HepG2 (cell line): ENCODE results near the gene POU2F1. TPM values are rescaled to one million over a fixed set of nuclear protein-coding genes. Genes with fewer than 3 reads are reported as not detected.

Experiments
- ARNT ChIP-seq: fragments of 450-650 bp; IDR thresholded peaks from 2 replicates; pipeline ENCODE4 v1.6.1; 2017
- HOXA9 ChIP-seq: sonication (generic); formaldehyde crosslinking; IDR thresholded peaks from 2 replicates; pipeline ENCODE4 v1.8.1; 2022; ENCODE audit warnings: missing genetic modification reagents, mild to moderate bottlenecking, moderate library complexity, borderline replicate concordance
- KAT7 ChIP-seq: IDR thresholded peaks from 2 replicates; pipeline ENCODE4 v1.6.1; 2018; ENCODE audit warnings: borderline replicate concordance, missing compliant biosample characterization
- KDM2A ChIP-seq: sonication (generic); formaldehyde crosslinking; IDR thresholded peaks from 2 replicates; pipeline ENCODE4 v1.4.0; 2020; ENCODE audit warnings: low read depth, missing genetic modification reagents, borderline replicate concordance
- KLF12 ChIP-seq: sonication (generic); formaldehyde crosslinking; IDR thresholded peaks from 2 replicates; pipeline ENCODE4 v1.4.0; 2020; ENCODE audit warnings: missing genetic modification reagents, borderline replicate concordance
- MBD4 ChIP-seq: IDR thresholded peaks from 2 replicates; pipeline ENCODE4 v1.6.1; 2012; ENCODE audit warnings: low read length, inconsistent platforms, borderline replicate concordance
- MEIS1 ChIP-seq: sonication (generic); formaldehyde crosslinking; IDR thresholded peaks from 2 replicates; pipeline ENCODE4 v1.9.0; 2021; ENCODE audit warnings: mild to moderate bottlenecking, missing genetic modification reagents, moderate library complexity, borderline replicate concordance
- MIXL1 ChIP-seq: IDR thresholded peaks from 2 replicates; pipeline ENCODE4 v1.6.1; 2016
- NR3C1 ChIP-seq: sonication (generic); formaldehyde crosslinking; IDR thresholded peaks from 2 replicates; pipeline ENCODE4 v1.4.0; 2020; ENCODE audit warnings: missing genetic modification reagents
- PHF5A ChIP-seq: IDR thresholded peaks from one replicate; pipeline ENCODE4 v1.6.1; 2018; ENCODE audit warnings: low read depth, missing genetic modification reagents; ENCODE audit not compliant: unreplicated experiment
- PLRG1 ChIP-seq: fragments of 450-650 bp; conservative IDR thresholded peaks from 2 replicates; pipeline ENCODE4 v1.6.1; 2016
- RELA ChIP-seq: sonication (generic); formaldehyde crosslinking; IDR thresholded peaks from 2 replicates; pipeline ENCODE4 v1.4.0; 2020; ENCODE audit warnings: missing genetic modification reagents
- SALL2 ChIP-seq: sonication (generic); formaldehyde crosslinking; IDR thresholded peaks from 2 replicates; pipeline ENCODE4 v1.8.1; 2023; ENCODE audit warnings: mild to moderate bottlenecking, missing genetic modification reagents, inconsistent platforms
- SNRNP70 ChIP-seq: fragments of 200-400 bp; formaldehyde crosslinking; IDR thresholded peaks from 2 replicates; pipeline ENCODE4 v1.6.1; 2017; ENCODE audit warnings: mild to moderate bottlenecking, low read depth, low read length, moderate library complexity
- ZBTB3 ChIP-seq: sonication (generic); formaldehyde crosslinking; IDR thresholded peaks from 2 replicates; pipeline ENCODE4 v1.4.0; 2020; ENCODE audit warnings: low read depth, mild to moderate bottlenecking, moderate library complexity, missing genetic modification reagents, borderline replicate concordance
- ZFP36L1 ChIP-seq: sonication (generic); formaldehyde crosslinking; IDR thresholded peaks from 2 replicates; pipeline ENCODE4 v1.8.0; 2022; ENCODE audit warnings: mild to moderate bottlenecking, missing genetic modification reagents, moderate library complexity
- ZNF17 ChIP-seq: sonication (generic); formaldehyde crosslinking; IDR thresholded peaks from 2 replicates; pipeline ENCODE4 v1.5.0; 2020; ENCODE audit warnings: mild to moderate bottlenecking, missing genetic modification reagents
- ZNF274 ChIP-seq: sonication (generic); formaldehyde crosslinking; IDR thresholded peaks from 2 replicates; pipeline ENCODE4 v1.5.1; 2020; ENCODE audit warnings: mild to moderate bottlenecking, missing genetic modification reagents
- ZNF329 ChIP-seq: sonication (generic); formaldehyde crosslinking; IDR thresholded peaks from 2 replicates; pipeline ENCODE4 v1.9.0; 2021; ENCODE audit warnings: low read depth, mild to moderate bottlenecking, missing genetic modification reagents
- ZNF552 ChIP-seq: sonication (generic); formaldehyde crosslinking; IDR thresholded peaks from 2 replicates; pipeline ENCODE4 v1.9.0; 2022; ENCODE audit warnings: missing genetic modification reagents, mild to moderate bottlenecking, borderline replicate concordance
- ZSCAN25 ChIP-seq: sonication (generic); formaldehyde crosslinking; IDR thresholded peaks from 2 replicates; pipeline ENCODE4 v1.8.0; 2022; ENCODE audit warnings: mild to moderate bottlenecking, missing genetic modification reagents
- polyA plus RNA-seq, 8 experiments: library from polyadenylated mRNA; depleted of rRNA in 3 of 8; stranded (reverse) in 7 of 8; unstranded in 1 of 8; fragments of >200 nt; fragmentation: Illumina TruSeq in 4 of 8; extraction: Trizol in 4 of 8; gene quantifications; 2 replicates each; pipeline versions ENCODE4 v1.2.1 to v1.2.3, GENCODE V29; 2011 to 2016; ENCODE audit warnings: low read depth in 4 of 8, missing spikeins in 1 of 8, mixed read lengths in 1 of 8; ENCODE audit not compliant: insufficient read depth in 1 of 8
- total RNA-seq, 5 experiments: library from RNA; depleted of rRNA; stranded (reverse); fragments of >200 nt; fragmentation: Illumina TruSeq; extraction: Trizol; gene quantifications; 2 replicates each; pipeline ENCODE4 v1.2.3, GENCODE V29; 2016; ENCODE audit warnings: low read depth in 1 of 5
- TF ChIP-seq, protein P1 (sequence below): sonication (generic); formaldehyde crosslinking; IDR thresholded peaks from 2 replicates; pipeline ENCODE4 v1.5.1; 2020; ENCODE audit warnings: mild to moderate bottlenecking, moderate library complexity, missing genetic modification reagents
- TF ChIP-seq, protein P2 (sequence below): sonication (generic); formaldehyde crosslinking; IDR thresholded peaks from 2 replicates; pipeline ENCODE4 v1.5.0; 2020; ENCODE audit warnings: missing genetic modification reagents
- TF ChIP-seq, protein P3 (sequence below): sonication (generic); formaldehyde crosslinking; IDR thresholded peaks from 2 replicates; pipeline ENCODE4 v1.8.0; 2022; ENCODE audit warnings: mild to moderate bottlenecking, missing genetic modification reagents, moderate library complexity
- TF ChIP-seq, protein P4 (sequence below): sonication (generic); formaldehyde crosslinking; IDR thresholded peaks from 2 replicates; pipeline ENCODE4 v1.4.0; 2020; ENCODE audit warnings: missing genetic modification reagents
- TF ChIP-seq, protein P5 (sequence below): sonication (generic); formaldehyde crosslinking; IDR thresholded peaks from 2 replicates; pipeline ENCODE4 v1.8.0; 2022; ENCODE audit warnings: missing genetic modification reagents, mild to moderate bottlenecking, borderline replicate concordance

Gene POU2F1
- total and polyA plus RNA-seq, 2 of the 13 experiments (the other 11 are each of a cell fraction or from before 2014, with no cell fraction given): 10.2 to 13.0 TPM

DNA sequence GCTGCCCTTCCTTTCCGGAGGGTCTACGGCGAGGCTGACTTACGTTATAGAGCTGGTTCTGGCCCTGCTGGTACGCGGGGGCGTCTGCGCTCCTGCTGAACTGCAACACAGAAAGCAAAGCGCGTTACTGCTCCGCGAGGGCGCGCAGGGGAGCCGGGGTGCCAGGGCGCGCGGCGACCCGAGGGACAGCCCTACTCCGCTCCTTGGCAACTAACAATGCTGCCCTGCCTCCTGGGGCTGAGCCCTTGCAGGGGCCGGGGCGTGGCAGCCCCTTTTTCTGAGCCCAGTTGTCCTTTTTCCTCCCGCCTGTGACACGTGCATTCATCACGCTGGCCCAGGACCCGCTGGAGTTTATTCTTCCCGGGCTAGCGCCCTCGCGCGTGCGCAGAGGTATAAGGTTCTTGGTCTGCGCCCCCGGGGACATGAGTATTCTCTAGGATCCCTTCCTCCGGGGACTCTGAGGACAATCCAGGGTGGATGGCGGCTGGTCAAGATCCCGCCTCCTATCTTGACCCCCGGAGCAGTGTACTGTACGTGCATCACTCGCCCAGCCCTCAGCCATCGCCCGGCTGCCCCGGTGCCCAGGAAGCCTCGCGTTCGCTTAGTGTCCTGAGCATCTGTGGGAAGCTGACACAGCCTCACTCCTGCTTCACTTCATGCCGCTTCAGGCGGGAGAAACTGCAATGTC, 218.8 kb downstream of the POU2F1 start (continued):
- TF ChIP-seq ZSCAN25 (no peak), ZNF552 (CRISPR knock-in tag) (no peak), ZNF17 (CRISPR knock-in tag) (no peak), PLRG1 (no peak), RELA (no peak), ZNF274 (CRISPR knock-in tag) (no peak), ZFP36L1 (CRISPR knock-in tag) (no peak), MBD4 (no peak), KDM2A (no peak), NR3C1 (CRISPR knock-in tag) (no peak), SALL2 (CRISPR knock-in tag) (no peak), ARNT (no peak), MIXL1 (no peak), KAT7 (CRISPR knock-in tag) (no peak), ZBTB3 (CRISPR knock-in tag) (no peak), PHF5A (CRISPR knock-in tag) (no peak), ZNF329 (CRISPR knock-in tag) (no peak), KLF12 (no peak), HOXA9 (CRISPR knock-in tag) (0 out of 2 replicates have a peak, but pooled peaks have one; percentile 32), MEIS1 (no peak), SNRNP70 (no peak)
- TF ChIP-seq, protein P1, sequence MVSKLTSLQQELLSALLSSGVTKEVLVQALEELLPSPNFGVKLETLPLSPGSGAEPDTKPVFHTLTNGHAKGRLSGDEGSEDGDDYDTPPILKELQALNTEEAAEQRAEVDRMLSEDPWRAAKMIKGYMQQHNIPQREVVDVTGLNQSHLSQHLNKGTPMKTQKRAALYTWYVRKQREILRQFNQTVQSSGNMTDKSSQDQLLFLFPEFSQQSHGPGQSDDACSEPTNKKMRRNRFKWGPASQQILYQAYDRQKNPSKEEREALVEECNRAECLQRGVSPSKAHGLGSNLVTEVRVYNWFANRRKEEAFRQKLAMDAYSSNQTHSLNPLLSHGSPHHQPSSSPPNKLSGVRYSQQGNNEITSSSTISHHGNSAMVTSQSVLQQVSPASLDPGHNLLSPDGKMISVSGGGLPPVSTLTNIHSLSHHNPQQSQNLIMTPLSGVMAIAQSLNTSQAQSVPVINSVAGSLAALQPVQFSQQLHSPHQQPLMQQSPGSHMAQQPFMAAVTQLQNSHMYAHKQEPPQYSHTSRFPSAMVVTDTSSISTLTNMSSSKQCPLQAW: no peak
- TF ChIP-seq, protein P2, sequence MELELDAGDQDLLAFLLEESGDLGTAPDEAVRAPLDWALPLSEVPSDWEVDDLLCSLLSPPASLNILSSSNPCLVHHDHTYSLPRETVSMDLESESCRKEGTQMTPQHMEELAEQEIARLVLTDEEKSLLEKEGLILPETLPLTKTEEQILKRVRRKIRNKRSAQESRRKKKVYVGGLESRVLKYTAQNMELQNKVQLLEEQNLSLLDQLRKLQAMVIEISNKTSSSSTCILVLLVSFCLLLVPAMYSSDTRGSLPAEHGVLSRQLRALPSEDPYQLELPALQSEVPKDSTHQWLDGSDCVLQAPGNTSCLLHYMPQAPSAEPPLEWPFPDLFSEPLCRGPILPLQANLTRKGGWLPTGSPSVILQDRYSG (CRISPR knock-in tag): no peak
- TF ChIP-seq, protein P3, sequence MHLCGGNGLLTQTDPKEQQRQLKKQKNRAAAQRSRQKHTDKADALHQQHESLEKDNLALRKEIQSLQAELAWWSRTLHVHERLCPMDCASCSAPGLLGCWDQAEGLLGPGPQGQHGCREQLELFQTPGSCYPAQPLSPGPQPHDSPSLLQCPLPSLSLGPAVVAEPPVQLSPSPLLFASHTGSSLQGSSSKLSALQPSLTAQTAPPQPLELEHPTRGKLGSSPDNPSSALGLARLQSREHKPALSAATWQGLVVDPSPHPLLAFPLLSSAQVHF (CRISPR knock-in tag): 0 out of 2 replicates have a peak, but pooled peaks have one; percentile 54
- TF ChIP-seq, protein P4, sequence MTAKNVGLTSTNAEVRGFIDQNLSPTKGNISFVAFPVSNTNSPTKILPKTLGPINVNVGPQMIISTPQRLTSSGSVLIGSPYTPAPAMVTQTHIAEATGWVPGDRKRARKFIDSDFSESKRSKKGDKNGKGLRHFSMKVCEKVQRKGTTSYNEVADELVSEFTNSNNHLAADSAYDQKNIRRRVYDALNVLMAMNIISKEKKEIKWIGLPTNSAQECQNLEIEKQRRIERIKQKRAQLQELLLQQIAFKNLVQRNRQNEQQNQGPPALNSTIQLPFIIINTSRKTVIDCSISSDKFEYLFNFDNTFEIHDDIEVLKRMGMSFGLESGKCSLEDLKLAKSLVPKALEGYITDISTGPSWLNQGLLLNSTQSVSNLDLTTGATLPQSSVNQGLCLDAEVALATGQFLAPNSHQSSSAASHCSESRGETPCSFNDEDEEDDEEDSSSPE (CRISPR knock-in tag): peak; percentile 81
- TF ChIP-seq, protein P5, sequence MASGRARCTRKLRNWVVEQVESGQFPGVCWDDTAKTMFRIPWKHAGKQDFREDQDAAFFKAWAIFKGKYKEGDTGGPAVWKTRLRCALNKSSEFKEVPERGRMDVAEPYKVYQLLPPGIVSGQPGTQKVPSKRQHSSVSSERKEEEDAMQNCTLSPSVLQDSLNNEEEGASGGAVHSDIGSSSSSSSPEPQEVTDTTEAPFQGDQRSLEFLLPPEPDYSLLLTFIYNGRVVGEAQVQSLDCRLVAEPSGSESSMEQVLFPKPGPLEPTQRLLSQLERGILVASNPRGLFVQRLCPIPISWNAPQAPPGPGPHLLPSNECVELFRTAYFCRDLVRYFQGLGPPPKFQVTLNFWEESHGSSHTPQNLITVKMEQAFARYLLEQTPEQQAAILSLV (CRISPR knock-in tag): no peak
